Panc1 (cell line): ENCODE measurements around the gene TMPRSS11B. TPM values are rescaled to one million over a fixed set of nuclear protein-coding genes. Genes with fewer than 3 reads are reported as not detected.

Experiments
- ATAC-seq: fragments of 200-7000 bp; cut with Tn5 transposase; 2 replicates; pipeline ENCODE4 v1.9.1; 2020; ENCODE audit warnings: mild to moderate bottlenecking, moderate library complexity
- BruUV-seq: library from RNA; stranded (reverse); fragments of 400-500 nt; replicated peaks from 2 replicates; lab custom pipeline; 2021; lab: Mats Ljungman, UMichigan
- CTCF ChIA-PET: fragments of 300-600 bp; sonication (Branson Sonifier 250); formaldehyde crosslinking; loops from one replicate; lab custom pipeline; 2022; ENCODE audit warnings: antibody characterized with exemption; lab: Charles Lee
- POLR2A ChIA-PET: fragments of 300-600 bp; sonication (Branson Sonifier 250); formaldehyde crosslinking; loops from one replicate; lab custom pipeline; 2022; ENCODE audit warnings: antibody characterized with exemption; lab: Charles Lee
- DNase-seq: peaks from one replicate; pipeline ENCODE4 v3.0.0-alpha.2; 2010; ENCODE audit warnings: low read depth, low spot score
- H3K27ac ChIP-seq: 2 replicates; pipeline ENCODE4 v1.5.1; 2011; ENCODE audit warnings: mild to moderate bottlenecking, low read length, inconsistent platforms
- H3K27me3 ChIP-seq: fragments of 200-500 bp; sonication (Bioruptor generic); 2 replicates; pipeline ENCODE4 v1.6.0; 2014; ENCODE audit warnings: low read length, inconsistent platforms; ENCODE audit not compliant: control insufficient read depth, insufficient read depth
- H3K36me3 ChIP-seq: fragments of 200-500 bp; sonication (Bioruptor generic); 2 replicates; pipeline ENCODE4 v1.5.1; 2014; ENCODE audit warnings: inconsistent platforms, mild to moderate bottlenecking, low read length, moderate library complexity; ENCODE audit not compliant: control insufficient read depth, insufficient read depth
- H3K4me1 ChIP-seq: 2 replicates; pipeline ENCODE4 v1.5.1; 2011; ENCODE audit warnings: inconsistent platforms, mild to moderate bottlenecking, low read length, moderate library complexity; ENCODE audit not compliant: control insufficient read depth, insufficient read depth
- H3K4me3 ChIP-seq, 2 experiments: 2 replicates each; pipeline ENCODE4 v1.5.1; 2011 to 2012; ENCODE audit warnings: low read depth in 2 of 2, low read length in 2 of 2, mild to moderate bottlenecking in 2 of 2, inconsistent platforms in 1 of 2, moderate library complexity in 1 of 2
- H3K9me3 ChIP-seq: fragments of 200-500 bp; sonication (Bioruptor generic); 2 replicates; pipeline ENCODE4 v1.5.1; 2014; ENCODE audit warnings: low read depth, mild to moderate bottlenecking, inconsistent platforms, low read length, moderate library complexity; ENCODE audit not compliant: control insufficient read depth, insufficient read depth
- CTCF ChIP-seq: fragments of 450-650 bp; IDR thresholded peaks from 2 replicates; pipeline ENCODE4 v1.5.1; 2017; ENCODE audit warnings: mild to moderate bottlenecking
- POLR2AphosphoS5 ChIP-seq: IDR thresholded peaks from 2 replicates; pipeline ENCODE4 v1.6.1; 2012; ENCODE audit warnings: mild to moderate bottlenecking, low read depth, low read length, moderate library complexity
- REST ChIP-seq, 2 experiments: IDR thresholded peaks; 2 replicates each; pipeline ENCODE4 v1.6.1; 2011 to 2012; ENCODE audit warnings: low read depth in 2 of 2, control low read depth in 1 of 2, low read length in 1 of 2, mild to moderate bottlenecking in 1 of 2, moderate library complexity in 1 of 2; ENCODE audit not compliant: insufficient read depth in 1 of 2
- SIN3A ChIP-seq: IDR thresholded peaks from 2 replicates; pipeline ENCODE4 v1.6.1; 2012; ENCODE audit warnings: low read depth, mild to moderate bottlenecking, low read length, moderate library complexity, borderline replicate concordance; ENCODE audit not compliant: insufficient read depth
- TCF7L2 ChIP-seq: IDR thresholded peaks from 2 replicates; pipeline ENCODE4 v1.6.1; 2011; ENCODE audit warnings: mild to moderate bottlenecking, low read depth, low read length, inconsistent platforms
- in situ Hi-C: cut with HindIII; loops from 2 replicates; pipeline ENCODE4 v1.10.0; 2016; ENCODE audit warnings: low sequenced_read_pairs, low pct_unique_long_range_greater_than_20kb
- intact Hi-C: fragments of 100-400 bp; cut with micrococcal nuclease; formaldehyde crosslinking; loops from one replicate; pipeline ENCODE4 v1.10.0; 2022; ENCODE audit not compliant: unreplicated experiment
- total RNA-seq: library from RNA; stranded (reverse); gene quantifications from one replicate; pipeline ENCODE4 v1.2.1, GENCODE V29; 2021; ENCODE audit not compliant: unreplicated experiment

Gene TMPRSS11B
- total RNA-seq, 1 experiment from 2014 or later = not detected

DNA sequence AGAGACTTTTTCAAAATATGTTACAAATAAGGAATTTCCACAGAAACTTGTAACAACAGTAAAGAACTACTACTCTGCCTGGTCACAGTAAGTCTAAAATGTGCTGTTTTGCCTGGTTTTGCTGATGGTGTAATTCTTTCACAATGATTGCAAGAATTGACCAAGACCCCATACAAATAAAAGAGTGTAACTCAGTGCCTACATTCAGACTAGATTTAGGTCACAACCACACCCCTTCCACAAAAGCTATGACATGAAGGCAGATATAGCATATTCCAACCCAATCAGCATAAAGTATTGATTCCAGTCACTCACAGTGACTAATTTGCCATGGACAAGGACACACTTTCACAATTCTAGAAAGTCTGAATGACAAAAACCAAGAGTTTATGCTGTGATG is 62.1 kb downstream of the TMPRSS11B start:
- no TSS peak for BruUV-seq
- DNase-seq (no peak), ATAC-seq (no peak)
- Histone ChIP-seq H3K4me1 (no peaks in the 10 kb centered on the region), H3K9me3 (no peaks in the 10 kb centered on the region), H3K4me3 (no peak overlapping the region), H3K36me3 (no peaks in the 10 kb centered on the region), H3K27me3 (no peaks in the 10 kb centered on the region), H3K27ac (no peak overlapping the region)
- in situ Hi-C loops = no loop called here
- ChIA-PET POLR2A (no interaction called here), CTCF (no interaction called here)
- TF ChIP-seq CTCF (no peak), SIN3A (no peak), REST (IDR thresholded peaks at IDR 0.05; ENCODE audit: insufficient read depth in 1 of 2, low read depth in 2 of 2, low read length in 1 of 2) (no peak), TCF7L2 (no peak), POLR2AphosphoS5 (no peak)
- intact Hi-C loops = no loop called here

DNA sequence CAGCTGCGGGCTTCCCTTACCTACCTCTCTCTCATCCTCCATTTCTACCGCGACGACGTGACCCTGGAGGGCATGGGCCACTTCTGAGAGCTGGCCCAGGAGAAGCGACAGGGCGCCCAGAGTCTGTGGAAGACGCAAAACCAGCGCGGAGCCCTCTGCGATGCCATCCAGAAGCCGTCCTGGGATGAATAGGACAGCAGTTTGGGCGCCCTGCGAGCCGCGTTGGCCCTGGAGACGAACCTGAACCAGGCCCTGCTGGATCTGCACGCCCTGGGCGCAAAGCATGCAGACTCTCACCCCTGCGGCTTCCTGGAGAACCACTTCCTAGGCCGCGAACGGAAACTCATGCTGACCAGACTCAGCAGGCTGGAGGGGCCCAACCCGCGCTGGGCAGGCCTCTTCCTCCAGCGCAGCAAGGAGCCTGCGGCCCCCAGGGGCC is 63.1 kb downstream of the TMPRSS11B start:
- Histone ChIP-seq H3K27ac (no peak overlapping the region), H3K36me3 (no peaks in the 10 kb centered on the region), H3K4me1 (no peaks in the 10 kb centered on the region), H3K4me3 (no peak overlapping the region), H3K27me3 (no peaks in the 10 kb centered on the region), H3K9me3 (no peaks in the 10 kb centered on the region)
- intact Hi-C loops (no loop called here), in situ Hi-C loops (no loop called here)
- ChIA-PET POLR2A (no interaction called here), CTCF (no interaction called here)
- BruUV-seq = no TSS peak
- no peak for ATAC-seq
- no peak for DNase-seq
- TF ChIP-seq REST (IDR thresholded peaks at IDR 0.05; ENCODE audit: insufficient read depth in 1 of 2, low read depth in 2 of 2, low read length in 1 of 2) (no peak), TCF7L2 (no peak), SIN3A (no peak), POLR2AphosphoS5 (no peak), CTCF (no peak)
